Coronary artery (tissue), 2 donors: ENCODE results near the gene SAC3D1.

Experiments used
- DNase-seq: peaks from one replicate; pipeline ENCODE4 v3.0.0-alpha.2; 2017; ENCODE audit warnings: low spot score
- H3K27ac ChIP-seq, 2 donors: fragments of 200-600 bp; sonication (generic); one replicate each; pipeline ENCODE4 v1.5.1; 2016 to 2019
- H3K4me3 ChIP-seq: fragments of 200-600 bp; sonication (generic); 2 replicates; pipeline ENCODE4 v1.5.1; 2016; ENCODE audit warnings: mild to moderate bottlenecking, moderate library complexity
- CTCF ChIP-seq: fragments of 200-600 bp; sonication (generic); IDR thresholded peaks from one replicate; pipeline ENCODE4 v1.5.1; 2019; ENCODE audit warnings: antibody characterized with exemption

SAC3D1 gene

GRCh38 chr11:65026810-65027209 lies 14.2 kb upstream of the SAC3D1 start:
- Histone ChIP-seq H3K27ac (peak overlapping the region; percentile 74 to 92), H3K4me3 (peak overlapping the region; percentile 84)
- no peak for DNase-seq
- TF ChIP-seq CTCF: no peak

- peak; percentile 70 for TF ChIP-seq CTCF
- Histone ChIP-seq H3K27ac (peak within 1 kb of the TSS; percentile 74 to 92), H3K4me3 (peak within 1 kb of the TSS; percentile 84)
- peak; percentile 93 for DNase-seq
Measured at GRCh38 chr11:65027213-65028067, 13.6 kb upstream of the SAC3D1 start, which contains the start of gene SNX15. SNX15 (plus strand) TSS chr11:65027439; CDS start chr11:65027538, 99 bp downstream.

GRCh38 chr11:65032216-65032615 lies 8.8 kb upstream of the SAC3D1 start:
- Histone ChIP-seq H3K4me3 (no peak overlapping the region), H3K27ac (no peak overlapping the region)
- no peak for TF ChIP-seq CTCF
- DNase-seq: no peak

DNA sequence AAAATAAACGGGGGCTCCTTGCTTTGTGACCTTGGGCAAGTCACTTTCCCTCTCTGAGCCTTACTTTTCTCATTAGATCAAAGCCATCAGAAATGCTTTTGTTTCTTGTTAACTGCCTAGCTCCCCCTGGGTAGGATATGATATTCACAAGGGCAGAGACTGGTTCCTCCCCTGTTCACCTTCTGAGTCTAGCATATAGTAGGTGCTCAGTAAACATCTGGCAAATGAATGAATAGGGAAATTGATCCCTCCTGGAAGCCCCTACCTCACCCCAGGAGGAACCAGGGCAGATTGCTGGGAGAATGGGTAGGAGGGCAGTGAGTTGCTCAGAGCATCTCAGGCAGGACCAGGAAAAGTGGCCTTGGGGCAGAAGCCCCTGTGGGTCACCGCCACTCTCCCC lies 6.6 kb upstream of the SAC3D1 start:
- TF ChIP-seq CTCF: no peak
- H3K4me3 ChIP-seq: no peak overlapping the region
- H3K27ac ChIP-seq: no peak overlapping the region
- DNase-seq: no peak

DNA sequence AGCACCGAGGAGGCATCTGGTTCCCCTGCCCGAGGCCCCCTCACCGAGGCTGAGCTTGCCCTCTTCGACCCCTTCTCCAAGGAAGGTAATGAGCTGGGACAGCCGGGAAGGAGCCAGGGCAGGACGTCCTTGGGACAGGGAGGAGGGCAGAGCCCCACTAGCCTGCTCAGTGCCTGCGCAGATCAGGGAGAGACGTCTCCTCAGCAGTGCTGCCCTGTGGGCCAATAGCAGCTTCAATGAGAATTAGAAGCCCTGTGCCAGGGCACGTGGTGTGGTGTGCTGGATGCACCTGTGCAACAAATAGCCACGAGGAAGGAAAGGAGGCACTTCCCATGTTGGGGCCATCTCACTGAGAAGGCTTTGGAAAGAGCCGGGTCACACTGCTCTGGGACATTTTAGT lies 5.4 kb upstream of the SAC3D1 start:
- TF ChIP-seq CTCF: no peak
- Histone ChIP-seq H3K4me3 (no peak overlapping the region), H3K27ac (no peak overlapping the region)
- DNase-seq: no peak

DNA sequence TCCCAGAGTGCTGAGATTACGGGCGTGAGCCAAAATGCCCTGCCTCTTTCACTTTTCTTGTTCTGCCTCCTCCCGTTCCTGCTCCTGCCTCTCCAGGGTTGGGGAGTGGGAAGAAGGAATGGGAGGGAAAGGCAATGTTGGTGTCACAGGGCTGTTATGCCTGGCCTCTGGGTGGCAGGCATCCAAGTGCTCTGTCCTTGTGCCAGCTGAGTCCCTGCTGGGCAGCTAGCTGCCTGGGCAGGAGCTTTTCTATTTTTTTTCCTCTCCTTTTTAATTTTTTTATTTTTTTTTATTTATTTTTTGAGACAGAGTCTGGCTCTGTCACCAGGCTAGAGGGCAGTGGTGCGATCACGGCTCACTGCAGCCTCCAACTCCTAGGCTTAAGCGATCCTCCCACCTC lies 4.1 kb upstream of the SAC3D1 start:
- Histone ChIP-seq H3K27ac (peak overlapping the region in 1 of 2 donors; percentile 43), H3K4me3 (no peak overlapping the region)
- TF ChIP-seq CTCF: no peak
- no peak for DNase-seq

- Histone ChIP-seq H3K4me3 (peak overlapping the region; percentile 97), H3K27ac (peak overlapping the region; percentile 53 to 98)
- no peak for TF ChIP-seq CTCF
- no peak for DNase-seq
Measured at GRCh38 chr11:65040520-65040846, 527 bp upstream of the SAC3D1 start.
